HG03378 (cell line): ENCODE data around the gene KTI12.
"Not testable (repeated sequence)": the region's sequence is repeated elsewhere in the genome, so short reads cannot be mapped to it uniquely, and the experiment has no call there.

ENCODE experiments used
- ATAC-seq: cut with Tn5 transposase; IDR thresholded peaks from one replicate; pipeline ENCODE4 v1.9.1; 2021; ENCODE audit warnings: mild to moderate bottlenecking, moderate library complexity; ENCODE audit not compliant: unreplicated experiment

The KTI12 gene

GRCh38 chr1:52033190-52034049, at the start of gene KTI12:
KTI12 (minus strand) TSS chr1:52033810; CDS start chr1:52033761, 49 bp downstream.
- peak; percentile 80 for ATAC-seq

GRCh38 chr1:52080014-52080415, 46.4 kb upstream of the KTI12 start:
- no peak for ATAC-seq

GRCh38 chr1:52077277-52077676, 43.7 kb upstream of the KTI12 start:
- ATAC-seq = not testable (repeated sequence)

- no peak for ATAC-seq
These were observed 38.7 kb upstream of the KTI12 start for GRCh38 chr1:52072291-52072690.

- no peak for ATAC-seq
These were observed 37.1 kb upstream of the KTI12 start for GRCh38 chr1:52070704-52071103.

GRCh38 chr1:52063192-52063591, 29.6 kb upstream of the KTI12 start:
- no peak for ATAC-seq

GRCh38 chr1:52060822-52061221, 27.2 kb upstream of the KTI12 start:
- ATAC-seq = no peak

- no peak for ATAC-seq
These were observed 26.3 kb upstream of the KTI12 start for GRCh38 chr1:52059888-52060287.

GRCh38 chr1:52059321-52059720, 25.7 kb upstream of the KTI12 start:
- ATAC-seq = no peak

- no peak for ATAC-seq
These were observed 24.3 kb upstream of the KTI12 start for GRCh38 chr1:52057876-52058415.

- no peak for ATAC-seq
These were observed 23.6 kb upstream of the KTI12 start for GRCh38 chr1:52057255-52057654.

GRCh38 chr1:52056937-52057231, 23.3 kb upstream of the KTI12 start:
- peak; percentile 51 for ATAC-seq

GRCh38 chr1:52056163-52056936, 22.7 kb upstream of the KTI12 start, which contains the start of gene BTF3L4:
BTF3L4 (plus strand) TSS chr1:52056295; CDS start chr1:52059848, 3,553 bp downstream.
- peak; percentile 78 for ATAC-seq

- no peak for ATAC-seq
These were observed 22.2 kb upstream of the KTI12 start for GRCh38 chr1:52055866-52056162.

- ATAC-seq = peak; percentile 44
These were observed 21.7 kb upstream of the KTI12 start, which contains the start of gene TXNDC12 for GRCh38 chr1:52055066-52055865. TXNDC12 (minus strand) TSS chr1:52055191; CDS start chr1:52055096, 95 bp downstream.

GRCh38 chr1:52054496-52055065, 21.0 kb upstream of the KTI12 start:
- no peak for ATAC-seq

- ATAC-seq = no peak
These were observed 20.3 kb upstream of the KTI12 start for GRCh38 chr1:52053862-52054261.

GRCh38 chr1:52049337-52049736, 15.7 kb upstream of the KTI12 start:
- ATAC-seq = not testable (repeated sequence)

- ATAC-seq = not testable (repeated sequence)
These were observed 12.1 kb upstream of the KTI12 start for GRCh38 chr1:52045666-52046195.

- no peak for ATAC-seq
These were observed 11.6 kb upstream of the KTI12 start for GRCh38 chr1:52045236-52045635.
